Measurements from ENCODE around the gene DNHD1. TPM values are rescaled to one million over a fixed set of nuclear protein-coding genes. Genes with fewer than 3 reads are reported as not detected.

Gene DNHD1
- total RNA-seq, 1 experiment from 2014 or later = 5.6 TPM

GRCh38 chr11:6579681-6580080, 82.6 kb downstream of the DNHD1 start:
- DNase-seq (ENCODE audit: extremely low read depth, low read depth) = no peak

GRCh38 chr11:6583584-6583983, 86.5 kb downstream of the DNHD1 start:
- DNase-seq (ENCODE audit: extremely low read depth, low read depth) = no peak

- DNase-seq (ENCODE audit: extremely low read depth, low read depth) = no peak
These were observed 87.4 kb downstream of the DNHD1 start for GRCh38 chr11:6584528-6584927.

GRCh38 chr11:6586434-6587359, 89.6 kb downstream of the DNHD1 start:
- DNase-seq (ENCODE audit: extremely low read depth, low read depth) = no peak

GRCh38 chr11:6587360-6587953, 90.4 kb downstream of the DNHD1 start:
- no peak for DNase-seq (ENCODE audit: extremely low read depth, low read depth)

- no peak for DNase-seq (ENCODE audit: extremely low read depth, low read depth)
These were observed 90.9 kb downstream of the DNHD1 start for GRCh38 chr11:6588018-6588417.

GRCh38 chr11:6594142-6594768, 97.2 kb downstream of the DNHD1 start:
- DNase-seq (ENCODE audit: extremely low read depth, low read depth) = no peak

GRCh38 chr11:6596239-6596877, 99.3 kb downstream of the DNHD1 start:
- no peak for DNase-seq (ENCODE audit: extremely low read depth, low read depth)

- DNase-seq (ENCODE audit: extremely low read depth, low read depth) = no peak
These were observed 101.5 kb downstream of the DNHD1 start for GRCh38 chr11:6598555-6598954.

GRCh38 chr11:6599449-6599848, 102.4 kb downstream of the DNHD1 start:
- DNase-seq (ENCODE audit: extremely low read depth, low read depth) = no peak

- DNase-seq (ENCODE audit: extremely low read depth, low read depth) = no peak
These were observed 102.9 kb downstream of the DNHD1 start for GRCh38 chr11:6599881-6600390.

- no peak for DNase-seq (ENCODE audit: extremely low read depth, low read depth)
These were observed 104.0 kb downstream of the DNHD1 start for GRCh38 chr11:6601041-6601461.

GRCh38 chr11:6602096-6602940, 105.2 kb downstream of the DNHD1 start:
- no peak for DNase-seq (ENCODE audit: extremely low read depth, low read depth)

GRCh38 chr11:6603287-6604080, 106.4 kb downstream of the DNHD1 start, which contains the start of the genes ILK and RRP8:
Gene ILK (plus strand): TSS chr11:6603774. CDS start chr11:6604272, 498 bp downstream.
Gene RRP8 (minus strand): TSS chr11:6603616. CDS start chr11:6603502, 114 bp downstream.
- DNase-seq (ENCODE audit: extremely low read depth, low read depth) = peak; percentile 76

- no peak for DNase-seq (ENCODE audit: extremely low read depth, low read depth)
These were observed 107.1 kb downstream of the DNHD1 start for GRCh38 chr11:6604081-6604626.

- no peak for DNase-seq (ENCODE audit: extremely low read depth, low read depth)
These were observed 107.7 kb downstream of the DNHD1 start for GRCh38 chr11:6604790-6605189.

GRCh38 chr11:6606471-6607189, 109.5 kb downstream of the DNHD1 start:
- peak; percentile 43 for DNase-seq (ENCODE audit: extremely low read depth, low read depth)
